Stimulated activated CD4-positive, alpha-beta T cell treated with anti-CD3 and anti-CD28 coated beads, Interleukin-4, amount 100 ng/mL, for 48 hours (primary cell): Measurements from ENCODE around the gene CDHR1.
A peak's percentile ranks its signal among the peaks of the same experiment; 100 is the strongest.

ENCODE experiments used
- DNase-seq, 2 donors: peaks; one replicate each; pipeline ENCODE4 v3.0.0-alpha.2; 2020; ENCODE audit warnings: low read depth in 2 of 2

The CDHR1 gene

GRCh38 chr10:84230359-84230758 lies 36.0 kb downstream of the CDHR1 start:
- no peak for DNase-seq

DNA sequence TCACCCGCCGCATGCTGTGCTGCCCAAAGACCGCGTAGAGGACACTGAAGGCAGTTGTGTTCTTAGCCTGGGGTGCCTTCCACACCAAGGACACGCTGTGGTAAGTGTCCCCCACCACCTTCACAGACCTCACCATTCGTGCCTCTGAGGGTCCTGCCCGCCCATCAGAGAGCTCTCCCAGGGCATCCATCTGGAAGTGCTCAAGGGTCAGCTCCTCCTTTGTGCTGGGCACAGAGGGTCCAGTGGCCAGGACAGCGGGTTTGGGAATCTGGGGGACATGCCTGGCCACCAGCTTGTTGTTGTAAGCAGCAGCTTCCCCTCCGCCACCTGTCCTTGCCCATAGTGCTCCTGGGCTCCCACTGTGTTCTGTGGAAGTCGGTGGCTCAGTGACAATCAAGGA lies 38.0 kb downstream of the CDHR1 start:
- no peak for DNase-seq

GRCh38 chr10:84233940-84234339 lies 39.6 kb downstream of the CDHR1 start:
- no peak for DNase-seq

DNA sequence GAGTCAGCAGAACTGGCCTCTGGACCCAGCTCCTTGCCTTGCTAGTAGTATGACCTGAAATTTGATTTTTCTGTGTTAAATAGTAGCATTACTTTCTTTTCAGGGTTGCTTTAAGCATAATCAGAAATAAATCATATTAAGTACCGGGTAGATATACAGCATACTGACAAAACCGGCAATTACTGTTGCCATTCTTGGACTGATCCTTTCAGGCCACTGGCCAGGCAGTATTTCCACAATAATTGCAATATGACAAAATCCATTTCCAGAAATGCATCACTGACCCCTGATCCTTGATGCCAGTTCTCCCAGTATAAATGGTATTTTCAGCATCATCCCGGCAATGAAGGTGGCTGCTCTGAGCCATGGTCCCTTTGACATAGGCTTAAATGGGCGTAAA lies 40.1 kb downstream of the CDHR1 start:
- no peak for DNase-seq

DNA sequence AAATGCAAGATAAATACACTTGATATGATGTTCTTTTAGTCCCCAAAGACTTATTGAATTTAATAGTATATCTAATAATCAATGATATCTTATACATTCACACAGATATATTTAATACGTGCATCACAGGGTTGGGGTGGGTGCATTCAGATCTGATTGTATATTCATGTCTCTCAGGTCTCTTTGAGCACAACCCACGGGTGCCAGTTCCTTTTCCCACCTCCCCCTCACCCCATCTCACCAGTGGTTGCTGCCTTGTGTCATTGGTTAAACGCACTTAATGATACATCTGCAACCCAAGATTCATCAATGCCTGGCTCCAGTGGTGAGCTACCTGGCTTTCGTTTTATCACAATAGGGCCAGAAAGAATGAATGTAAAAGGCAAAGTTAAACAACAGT lies 40.8 kb downstream of the CDHR1 start:
- no peak for DNase-seq

- DNase-seq: no peak
Measured at GRCh38 chr10:84236807-84237198, 42.5 kb downstream of the CDHR1 start.

DNA sequence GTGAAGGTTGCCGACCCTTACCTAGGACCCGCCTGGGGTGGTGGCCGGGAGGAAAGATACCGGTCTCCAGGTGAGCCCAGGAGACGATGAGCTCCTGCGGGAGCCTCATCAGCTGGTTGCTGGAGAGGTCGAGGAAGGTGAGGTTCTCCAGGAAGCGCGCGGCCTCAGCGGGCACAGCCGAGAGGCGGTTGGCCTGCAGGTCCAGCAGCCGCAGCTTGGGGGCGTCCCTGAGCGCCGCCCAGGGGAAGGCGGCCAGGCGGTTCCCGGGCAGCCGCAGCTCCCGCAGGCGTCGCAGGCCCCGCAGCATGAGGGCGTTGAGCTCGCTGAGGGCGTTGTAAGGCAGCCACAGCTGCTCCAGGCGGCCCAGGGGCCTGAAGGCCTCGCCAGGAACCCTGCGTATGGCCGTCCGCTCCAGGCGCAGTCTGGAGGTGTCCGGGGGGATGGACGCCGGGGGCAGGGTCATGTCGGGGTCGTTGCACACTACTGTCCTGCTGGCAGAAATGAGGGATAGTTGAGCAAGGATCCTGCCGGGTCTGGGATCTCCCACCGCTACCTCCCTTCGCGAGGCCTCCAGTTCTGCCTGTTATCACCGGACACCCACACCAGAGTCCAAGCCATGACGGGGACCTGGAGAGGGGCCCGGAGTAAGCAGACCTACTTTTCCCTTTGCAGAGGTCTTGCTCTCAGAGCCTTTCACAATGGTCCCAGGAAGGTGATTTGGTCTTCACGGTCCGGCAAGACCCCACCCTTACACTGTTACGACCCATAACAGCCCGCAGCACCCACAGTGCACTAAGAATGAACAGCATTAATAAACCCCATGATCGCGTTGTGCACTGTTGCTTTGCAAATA lies 43.1 kb downstream of the CDHR1 start:
- DNase-seq: peak in 1 of 2 donors; percentile 6

- no peak for DNase-seq
Measured at GRCh38 chr10:84238909-84239308, 44.6 kb downstream of the CDHR1 start.

- DNase-seq: no peak
Measured at GRCh38 chr10:84241185-84241790, 47.0 kb downstream of the CDHR1 start, which contains the start of gene LRIT1. TSS of gene LRIT1 (minus strand) at chr10:84241546. CDS start at chr10:84241439, 107 bp downstream.

- no peak for DNase-seq
Measured at GRCh38 chr10:84243759-84244158, 49.4 kb downstream of the CDHR1 start.

GRCh38 chr10:84244651-84245270 lies 50.4 kb downstream of the CDHR1 start, which contains the start of gene RGR:
TSS of gene RGR (plus strand) at chr10:84245053. CDS start at chr10:84245091, 38 bp downstream.
- no peak for DNase-seq

GRCh38 chr10:84247496-84247895 lies 53.2 kb downstream of the CDHR1 start:
- DNase-seq: no peak

DNA sequence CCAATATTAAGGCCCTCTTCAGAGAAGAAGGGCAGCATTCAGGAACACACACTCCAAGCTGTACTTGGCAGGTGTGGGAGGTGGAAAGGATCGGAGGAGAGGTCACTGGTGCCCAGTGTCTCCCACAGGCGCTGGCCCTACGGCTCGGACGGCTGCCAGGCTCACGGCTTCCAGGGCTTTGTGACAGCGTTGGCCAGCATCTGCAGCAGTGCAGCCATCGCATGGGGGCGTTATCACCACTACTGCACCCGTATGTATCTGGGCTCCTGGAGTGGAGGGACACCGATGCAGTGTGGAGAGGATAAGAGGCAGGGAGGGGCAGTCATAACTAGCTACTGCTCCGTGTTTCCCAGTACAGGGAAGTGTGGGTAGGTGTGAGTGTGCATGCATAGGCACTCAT lies 54.5 kb downstream of the CDHR1 start:
- DNase-seq: no peak

DNA sequence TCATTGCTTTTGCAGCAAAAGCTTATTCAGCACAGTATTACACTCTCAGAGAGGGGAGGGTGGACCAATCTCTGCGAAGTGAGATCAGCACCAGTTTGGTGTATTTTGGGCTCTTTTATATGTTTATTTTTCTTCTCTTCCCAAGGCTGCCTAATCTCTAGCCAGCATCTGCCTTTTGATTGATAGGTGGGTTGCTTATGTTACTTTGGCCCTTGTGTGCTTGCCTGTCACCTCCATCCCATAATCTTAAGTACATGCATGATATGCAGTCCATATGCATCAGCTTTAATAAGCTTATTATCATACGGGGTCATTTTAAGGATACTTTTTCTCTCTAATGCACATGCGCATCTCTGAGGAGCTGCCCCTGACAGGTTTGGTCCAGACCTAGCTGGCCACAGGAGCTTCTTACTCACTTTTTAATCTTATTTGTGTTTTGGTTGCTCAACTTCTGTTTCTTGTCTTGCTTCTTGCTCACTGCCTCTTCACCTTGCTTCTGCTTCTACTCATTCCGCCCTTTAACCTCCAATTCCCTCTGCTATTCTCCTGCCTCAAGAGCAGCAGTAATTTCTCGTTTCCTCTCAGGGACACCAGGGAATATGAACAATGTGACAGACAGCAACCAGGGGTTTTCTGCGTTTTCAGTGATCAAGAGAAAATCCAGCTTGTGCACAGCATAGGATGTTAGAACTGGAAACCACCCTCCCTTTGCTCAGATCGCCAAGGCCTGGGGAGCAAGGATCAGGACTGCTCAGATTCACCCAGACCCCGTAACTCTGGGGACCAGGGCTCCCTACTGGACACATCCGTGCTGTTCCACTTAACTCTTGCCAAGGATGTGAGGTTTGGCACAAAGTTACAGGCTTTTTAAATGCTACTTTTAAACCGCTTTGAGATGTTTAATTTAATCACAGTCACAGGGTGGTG lies 60.5 kb downstream of the CDHR1 start:
- DNase-seq: no peak

DNA sequence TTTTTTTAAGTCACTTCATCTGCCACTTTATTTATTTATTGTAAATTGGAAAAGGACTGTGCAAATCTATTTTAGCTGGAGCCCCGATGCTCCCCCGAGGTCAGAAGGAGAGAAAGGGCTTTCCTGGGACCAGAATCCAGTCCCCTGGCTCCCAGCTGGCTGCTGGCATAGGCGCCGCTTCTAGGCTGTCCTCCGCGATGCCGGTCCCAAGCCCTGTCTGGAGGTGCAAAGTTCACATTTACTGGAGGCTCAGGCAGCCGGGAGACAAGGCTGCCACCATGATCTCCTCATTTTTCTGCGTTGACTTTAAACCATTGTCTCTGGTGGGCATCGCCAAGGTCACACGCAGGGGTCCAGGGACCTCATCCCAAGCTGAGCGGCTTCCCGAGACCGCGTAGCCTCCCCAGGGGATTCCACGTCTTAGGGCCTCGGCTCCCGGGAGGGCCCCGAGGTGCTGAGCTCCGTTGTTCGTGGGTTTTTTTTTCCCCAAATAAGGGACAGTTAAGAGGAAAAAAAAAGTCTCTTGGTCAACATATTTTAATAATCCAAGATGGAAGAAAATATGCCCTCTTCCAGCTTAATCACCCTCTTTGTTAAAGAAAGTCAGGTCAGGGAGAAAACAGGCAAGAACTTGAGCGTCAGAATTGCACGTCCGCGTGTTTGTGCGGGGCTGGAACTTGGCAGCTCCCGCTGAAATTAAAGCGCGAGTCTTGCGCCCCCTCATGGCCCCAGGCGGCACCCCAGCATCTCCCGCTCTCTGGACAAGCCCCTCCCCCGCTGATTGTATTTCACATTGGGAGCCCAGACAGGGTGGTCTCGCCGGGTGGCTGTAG lies 62.4 kb downstream of the CDHR1 start:
- peak; percentile 44 to 57 for DNase-seq

GRCh38 chr10:84257343-84258020 lies 63.1 kb downstream of the CDHR1 start:
- DNase-seq: no peak

DNA sequence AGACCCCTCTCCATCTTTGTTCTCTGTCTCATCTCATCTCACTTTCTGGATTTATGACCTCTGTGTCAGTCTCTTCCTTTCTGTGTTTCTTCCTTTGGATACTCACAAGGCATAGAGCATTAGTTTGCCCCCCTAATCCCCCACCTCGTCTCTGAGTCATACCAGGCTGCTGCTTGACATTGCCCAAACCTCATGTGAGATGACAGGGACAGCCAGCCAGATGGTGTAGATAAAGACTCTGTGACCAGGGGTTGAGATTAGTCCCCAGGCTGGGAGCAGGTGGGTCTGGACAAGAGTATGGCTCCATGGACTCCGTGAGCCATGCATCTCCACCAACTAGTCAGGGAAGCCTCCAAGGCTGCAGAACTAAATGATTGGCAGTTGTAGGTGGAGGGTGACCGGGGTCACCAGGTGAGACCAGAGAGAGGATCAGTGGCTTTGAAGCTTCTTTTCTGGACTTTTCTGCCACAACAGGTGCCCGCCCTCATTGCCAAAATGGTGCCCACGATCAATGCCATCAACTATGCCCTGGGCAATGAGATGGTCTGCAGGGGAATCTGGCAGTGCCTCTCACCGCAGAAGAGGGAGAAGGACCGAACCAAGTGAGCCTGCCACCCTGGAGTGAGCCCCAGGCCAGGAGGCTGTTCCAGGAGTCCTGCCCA lies 63.8 kb downstream of the CDHR1 start:
- no peak for DNase-seq

DNA sequence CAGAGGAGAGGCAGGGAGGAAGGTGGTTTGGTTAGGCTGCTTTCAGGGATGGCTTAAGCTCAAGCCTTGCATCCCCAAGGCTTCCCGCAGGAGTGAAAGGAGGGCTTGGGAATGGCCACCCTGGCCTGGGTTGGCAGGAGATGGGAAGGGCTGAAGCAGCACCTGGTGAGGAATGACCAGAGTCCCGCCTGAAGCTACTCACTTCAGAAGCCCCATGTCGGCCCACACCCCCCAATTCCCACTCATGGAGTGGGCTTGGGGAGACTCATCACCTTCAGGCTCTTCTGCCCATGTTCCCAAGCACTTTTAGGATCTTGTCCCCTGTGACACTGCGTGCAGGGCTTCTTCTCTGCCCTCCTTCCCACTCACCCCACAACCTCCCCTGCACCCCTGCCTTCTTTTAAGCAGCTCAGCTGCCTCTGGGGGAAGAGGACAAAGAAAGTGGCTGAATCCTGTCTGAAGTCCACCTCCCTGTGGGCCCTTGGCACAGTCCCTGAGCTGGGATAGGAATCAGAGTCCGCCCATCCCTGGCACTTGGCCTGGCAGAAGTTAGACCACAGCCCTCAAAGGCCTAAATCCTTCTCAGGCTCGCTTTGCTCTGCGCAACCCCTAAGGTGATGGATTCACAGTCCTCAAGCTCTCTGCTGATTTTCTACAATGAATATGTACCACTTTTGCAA lies 67.0 kb downstream of the CDHR1 start:
- no peak for DNase-seq
